Measurements from ENCODE around the gene THAP11. TPM values are rescaled to one million over a fixed set of nuclear protein-coding genes. Genes with fewer than 3 reads are reported as not detected.

Gene THAP11
- total and polyA plus RNA-seq, 2 of the 13 experiments (the other 11 are each of a cell fraction or from before 2014, with no cell fraction given), result 44.2 to 53.4 TPM

- TF ChIP-seq MNT (IDR thresholded peaks at IDR 0.05) (no peak), SNAPC4 (CRISPR knock-in tag; IDR thresholded peaks at IDR 0.05) (peak; percentile 83; the same call in 1 of the 2 replicates), SYNCRIP (IDR thresholded peaks at IDR 0.05; ENCODE audit: insufficient read depth, low read depth, low read length) (no peak), POLR2A (IDR thresholded peaks at IDR 0.05; ENCODE audit: insufficient read depth in 1 of 2, low read depth in 2 of 2, low read length in 2 of 2) (no peak; a peak in 1 of 4 replicates), RFX3 (CRISPR knock-in tag; IDR thresholded peaks at IDR 0.05) (no peak), ZNF513 (CRISPR knock-in tag; conservative IDR thresholded peaks at IDR 0.05) (peak; percentile 70; the same call in 1 of the 2 replicates), ZBTB7A (CRISPR knock-in tag; IDR thresholded peaks at IDR 0.05) (peak; percentile 69; the same call in 1 of the 2 replicates), REXO4 (CRISPR knock-in tag; IDR thresholded peaks at IDR 0.05; ENCODE audit: borderline replicate concordance) (no peak), ZNF503 (CRISPR knock-in tag; IDR thresholded peaks at IDR 0.05) (no peak), ZNF18 (CRISPR knock-in tag; IDR thresholded peaks at IDR 0.05; ENCODE audit: insufficient replicate concordance) (peak; percentile 76), IKZF4 (CRISPR knock-in tag; IDR thresholded peaks at IDR 0.05; ENCODE audit: borderline replicate concordance, low read depth, not compliant biosample characterization) (no peak), ATF5 (CRISPR knock-in tag; IDR thresholded peaks at IDR 0.05; ENCODE audit: low read depth) (no peak)
Measured at GRCh38 chr16:67842509-67843342, 606 bp downstream of the THAP11 start (continued).

Measured in HepG2 (cell line).